HCT116 (cell line): ENCODE data around the gene HES5. TPM values are rescaled to one million over a fixed set of nuclear protein-coding genes. Genes with fewer than 3 reads are reported as not detected.

Experiments used
- ATAC-seq: fragments of 200-7000 bp; cut with Tn5 transposase; 2 replicates; pipeline ENCODE4 v1.9.1; 2020; ENCODE audit warnings: mild to moderate bottlenecking, moderate library complexity
- BruUV-seq: library from RNA; stranded (reverse); fragments of 400-500 nt; replicated peaks from 2 replicates; lab custom pipeline; 2021; lab: Mats Ljungman, UMichigan
- CTCF ChIA-PET: fragments of 300-600 bp; sonication (Branson Sonifier 250); formaldehyde crosslinking; loops from one replicate; lab custom pipeline; 2021; ENCODE audit warnings: antibody characterized with exemption; lab: Charles Lee
- POLR2A ChIA-PET: fragments of 300-600, 350-600 bp; sonication (Branson Sonifier 250); formaldehyde crosslinking; loops from one replicate; lab custom pipeline; 2021; ENCODE audit warnings: antibody characterized with exemption; lab: Charles Lee
- RAD21 ChIA-PET, 2 experiments: fragments of 300-600 bp; sonication (Branson Sonifier 250); formaldehyde crosslinking; loops; one replicate each; lab custom pipeline; 2023; ENCODE audit warnings: low total read pairs in 2 of 2; ENCODE audit not compliant: uncharacterized antibody in 2 of 2, unreplicated experiment in 2 of 2, low non-redundant PET in 1 of 2; lab: Charles Lee
- DNase-seq: peaks from one replicate; pipeline ENCODE4 v3.0.0-alpha.2; 2010; ENCODE audit warnings: low read depth, low spot score
- H2AFZ ChIP-seq: fragments of 200-600 bp; shearing (Covaris generic), sonication (generic); 2 replicates; pipeline ENCODE4 v1.6.1; 2017; ENCODE audit warnings: low read depth, mixed run types, mixed read lengths, antibody characterized with exemption, low read length; ENCODE audit not compliant: poor library complexity, severe bottlenecking
- H3K27ac ChIP-seq: 2 replicates; pipeline ENCODE4 v1.5.1; 2012; ENCODE audit warnings: low read depth, low read length
- H3K27me3 ChIP-seq: fragments of 200-600 bp; sonication (generic); 2 replicates; pipeline ENCODE4 v1.6.1; 2016; ENCODE audit warnings: mixed run types, low read length, mixed read lengths; ENCODE audit not compliant: insufficient read depth
- H3K36me3 ChIP-seq, 2 experiments: fragments of 200-500 bp in 1 of 2; fragments of 200-600 bp in 1 of 2; sonication (Bioruptor generic) in 1 of 2; sonication (generic) in 1 of 2; 2 replicates each; pipeline versions ENCODE4 v1.5.1 to v1.6.1; 2014 to 2016; ENCODE audit warnings: low read length in 2 of 2, inconsistent platforms in 1 of 2, mixed read lengths in 1 of 2, mixed run types in 1 of 2; ENCODE audit not compliant: insufficient read depth in 2 of 2, control insufficient read depth in 1 of 2
- H3K4me1 ChIP-seq, 2 experiments: fragments of 200-600 bp in 1 of 2; sonication (generic) in 1 of 2; 2 replicates each; pipeline versions ENCODE4 v1.5.1 to v1.6.1; 2012 to 2017; ENCODE audit warnings: low read length in 2 of 2, inconsistent platforms in 1 of 2, mild to moderate bottlenecking in 1 of 2, mixed read lengths in 1 of 2, mixed run types in 1 of 2, moderate library complexity in 1 of 2; ENCODE audit not compliant: insufficient read depth in 2 of 2, control insufficient read depth in 1 of 2
- H3K4me2 ChIP-seq: fragments of 200-600 bp; sonication (generic); 2 replicates; pipeline ENCODE4 v1.6.1; 2017; ENCODE audit warnings: mixed run types, low read length, mixed read lengths
- H3K4me3 ChIP-seq, 2 experiments: fragments of 200-600 bp in 1 of 2; sonication (generic) in 1 of 2; replicated peaks in 1 of 2; 2 replicates each; pipeline ENCODE4 v1.5.1; 2011 to 2016; ENCODE audit warnings: low read length in 2 of 2, control low read depth in 1 of 2, low read depth in 1 of 2, mild to moderate bottlenecking in 1 of 2, mixed read lengths in 1 of 2, mixed run types in 1 of 2
- H3K79me2 ChIP-seq: fragments of 200-600 bp; sonication (generic); 2 replicates; pipeline ENCODE4 v1.6.1; 2017; ENCODE audit warnings: mild to moderate bottlenecking, mixed run types, low read length, moderate library complexity, mixed read lengths; ENCODE audit not compliant: insufficient read depth
- H3K9ac ChIP-seq: fragments of 200-600 bp; sonication (generic); 2 replicates; pipeline ENCODE4 v1.6.1; 2016; ENCODE audit warnings: low read length, mixed read lengths
- H3K9me2 ChIP-seq: fragments of 200-600 bp; sonication (generic), shearing (Covaris generic); 2 replicates; pipeline ENCODE4 v1.6.1; 2017; ENCODE audit warnings: mixed run types, mild to moderate bottlenecking, moderate library complexity; ENCODE audit not compliant: insufficient read depth
- H3K9me3 ChIP-seq, 2 experiments: fragments of 200-500 bp in 1 of 2; fragments of 200-600 bp in 1 of 2; sonication (Bioruptor generic) in 1 of 2; sonication (generic) in 1 of 2; 2 replicates each; pipeline ENCODE4 v1.6.1; 2014 to 2017; ENCODE audit warnings: low read length in 2 of 2, mixed read lengths in 2 of 2, inconsistent platforms in 1 of 2, low read depth in 1 of 2, mild to moderate bottlenecking in 1 of 2, mixed run types in 1 of 2, moderate library complexity in 1 of 2; ENCODE audit not compliant: control insufficient read depth in 1 of 2, insufficient read depth in 1 of 2
- H4K20me1 ChIP-seq: fragments of 200-600 bp; sonication (generic), shearing (Covaris generic); 2 replicates; pipeline ENCODE4 v1.6.1; 2017; ENCODE audit warnings: mixed run types, mild to moderate bottlenecking, moderate library complexity; ENCODE audit not compliant: insufficient read depth
- CTCF ChIP-seq, 3 experiments: fragments of 200-600 bp in 1 of 3; sonication (generic) in 1 of 3; IDR thresholded peaks in 2 of 3; conservative IDR thresholded peaks in 1 of 3; 2 replicates each; pipeline ENCODE4 v1.5.1; 2012 to 2017; ENCODE audit warnings: low read depth in 2 of 3, low read length in 2 of 3, antibody characterized with exemption in 1 of 3, borderline replicate concordance in 1 of 3, control low read depth in 1 of 3, mild to moderate bottlenecking in 1 of 3, mixed read lengths in 1 of 3, mixed run types in 1 of 3, moderate library complexity in 1 of 3; ENCODE audit not compliant: insufficient read depth in 1 of 3
- POLR2AphosphoS5 ChIP-seq: IDR thresholded peaks from 2 replicates; pipeline ENCODE4 v1.6.1; 2011; ENCODE audit warnings: mild to moderate bottlenecking, low read depth, low read length, moderate library complexity
- SIN3A ChIP-seq: IDR thresholded peaks from 2 replicates; pipeline ENCODE4 v1.6.1; 2012; ENCODE audit warnings: low read depth
- intact Hi-C: fragments of 100-400 bp; cut with micrococcal nuclease; formaldehyde crosslinking; loops from 2 replicates; pipeline ENCODE4 v1.10.0; 2022
- total RNA-seq: library from RNA; stranded (reverse); gene quantifications from one replicate; pipeline ENCODE4 v1.2.1, GENCODE V29; 2021; ENCODE audit not compliant: unreplicated experiment
- TF ChIP-seq, protein P1 (sequence below): IDR thresholded peaks from 2 replicates; pipeline ENCODE4 v1.6.1; 2012

Gene HES5
- total RNA-seq, 1 experiment from 2014 or later, result not detected

- BruUV-seq, result no TSS peak
- Histone ChIP-seq H2AFZ (no peak overlapping the region), H3K4me2 (no peak overlapping the region; the same call in 1 of the 2 replicates)
- TF ChIP-seq SIN3A (no peak), CTCF (IDR thresholded peaks at IDR 0.05 in 2 of 3, conservative IDR thresholded peaks at IDR 0.05 in 1 of 3; ENCODE audit: borderline replicate concordance in 1 of 3, insufficient read depth in 1 of 3, low read depth in 2 of 3, low read length in 2 of 3) (no peak), POLR2AphosphoS5 (no peak)
- TF ChIP-seq, protein P1, sequence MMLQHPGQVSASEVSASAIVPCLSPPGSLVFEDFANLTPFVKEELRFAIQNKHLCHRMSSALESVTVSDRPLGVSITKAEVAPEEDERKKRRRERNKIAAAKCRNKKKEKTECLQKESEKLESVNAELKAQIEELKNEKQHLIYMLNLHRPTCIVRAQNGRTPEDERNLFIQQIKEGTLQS, result no peak
- TF ChIP-seq, all 23 proteins: peak for 0
- H3K79me2 ChIP-seq, result no peaks in the 10 kb centered on the region
- H3K9me2 ChIP-seq, result no peaks in the 10 kb centered on the region
- ChIA-PET POLR2A (interaction anchor here (1.3 kb wide), 1 partner anchor 13 kb away, joined by 3 read pairs; no protein-coding TSS in a partner anchor), CTCF (no interaction called here), RAD21 (no interaction called here)
- no peak overlapping the region for H3K27ac ChIP-seq
- ATAC-seq (no peak), DNase-seq (no peak)
- no peaks in the 10 kb centered on the region for H4K20me1 ChIP-seq
- H3K9me3 ChIP-seq, result no peaks in the 10 kb centered on the region
- no peak overlapping the region for H3K4me3 ChIP-seq
- H3K4me1 ChIP-seq, result peaks cover 12 to 31% of the 10 kb centered on the region in 2 experiments; a peak in 3 of 4 replicates
- no peak overlapping the region for H3K9ac ChIP-seq
- H3K27me3 ChIP-seq, result no peaks in the 10 kb centered on the region
- intact Hi-C loops, result no loop called here
- no peaks in the 10 kb centered on the region for H3K36me3 ChIP-seq
Observed at GRCh38 chr1:2532485-2533160, 2.6 kb upstream of the HES5 start.
